ENCODE data around the gene CRTC1. TPM values are rescaled to one million over a fixed set of nuclear protein-coding genes. Genes with fewer than 3 reads are reported as not detected.

CRTC1 gene
- total RNA-seq, 1 experiment from 2014 or later, result 0.40 TPM

GRCh38 chr19:18651733-18652132, 31.7 kb upstream of the CRTC1 start:
- DNase-seq (ENCODE audit: low read depth), result no peak

GRCh38 chr19:18653853-18654252, 29.6 kb upstream of the CRTC1 start:
- DNase-seq (ENCODE audit: low read depth), result no peak

- DNase-seq (ENCODE audit: low read depth), result no peak
Measured at GRCh38 chr19:18654469-18654868, 29.0 kb upstream of the CRTC1 start.

GRCh38 chr19:18655173-18655844, 28.2 kb upstream of the CRTC1 start:
- no peak for DNase-seq (ENCODE audit: low read depth)

GRCh38 chr19:18656337-18657086, 27.0 kb upstream of the CRTC1 start:
- no peak for DNase-seq (ENCODE audit: low read depth)

GRCh38 chr19:18657590-18658365, 25.7 kb upstream of the CRTC1 start:
- peak; percentile 78 for DNase-seq (ENCODE audit: low read depth)

- DNase-seq (ENCODE audit: low read depth), result no peak
Measured at GRCh38 chr19:18658366-18658855, 25.1 kb upstream of the CRTC1 start.

- DNase-seq (ENCODE audit: low read depth), result no peak
Measured at GRCh38 chr19:18659281-18660050, 24.0 kb upstream of the CRTC1 start.

GRCh38 chr19:18660051-18660910, 23.2 kb upstream of the CRTC1 start:
- DNase-seq (ENCODE audit: low read depth), result peak; percentile 79

- no peak for DNase-seq (ENCODE audit: low read depth)
Measured at GRCh38 chr19:18660939-18661670, 22.4 kb upstream of the CRTC1 start.

GRCh38 chr19:18662972-18663732, 20.3 kb upstream of the CRTC1 start:
- no peak for DNase-seq (ENCODE audit: low read depth)

- no peak for DNase-seq (ENCODE audit: low read depth)
Measured at GRCh38 chr19:18663940-18664530, 19.4 kb upstream of the CRTC1 start.

GRCh38 chr19:18665771-18666202, 17.7 kb upstream of the CRTC1 start:
- no peak for DNase-seq (ENCODE audit: low read depth)

- DNase-seq (ENCODE audit: low read depth), result no peak
Measured at GRCh38 chr19:18666317-18666716, 17.2 kb upstream of the CRTC1 start.

- DNase-seq (ENCODE audit: low read depth), result no peak
Measured at GRCh38 chr19:18666784-18667183, 16.7 kb upstream of the CRTC1 start.

GRCh38 chr19:18667531-18668251, 15.8 kb upstream of the CRTC1 start:
- no peak for DNase-seq (ENCODE audit: low read depth)

GRCh38 chr19:18668252-18668631, 15.2 kb upstream of the CRTC1 start:
- no peak for DNase-seq (ENCODE audit: low read depth)
